ENCODE measurements around the gene MARCKSL1.
A peak's percentile ranks its signal among the peaks of the same experiment; 100 is the strongest.
"Not testable (repeated sequence)": the region's sequence is repeated elsewhere in the genome, so short reads cannot be mapped to it uniquely, and the experiment has no call there.

MARCKSL1 gene

GRCh38 chr1:32332290-32333079 lies 3.5 kb downstream of the MARCKSL1 start:
- DNase-seq: no peak

GRCh38 chr1:32331549-32331948 lies 4.5 kb downstream of the MARCKSL1 start:
- DNase-seq: no peak

- DNase-seq: no peak
These were observed 5.4 kb downstream of the MARCKSL1 start for GRCh38 chr1:32330558-32331151.

GRCh38 chr1:32329931-32330466 lies 6.0 kb downstream of the MARCKSL1 start:
- DNase-seq: no peak

GRCh38 chr1:32327204-32327603 lies 8.8 kb downstream of the MARCKSL1 start:
- no peak for DNase-seq

GRCh38 chr1:32321712-32322291 lies 14.2 kb downstream of the MARCKSL1 start:
- DNase-seq: no peak

GRCh38 chr1:32318127-32318869 lies 17.7 kb downstream of the MARCKSL1 start:
- DNase-seq: no peak

GRCh38 chr1:32316903-32317277 lies 19.1 kb downstream of the MARCKSL1 start:
- DNase-seq: no peak

GRCh38 chr1:32311709-32312393 lies 24.2 kb downstream of the MARCKSL1 start:
- no peak for DNase-seq

GRCh38 chr1:32309960-32310359 lies 26.1 kb downstream of the MARCKSL1 start:
- DNase-seq: no peak

GRCh38 chr1:32307324-32307723 lies 28.7 kb downstream of the MARCKSL1 start:
- DNase-seq: peak; percentile 35

- no peak for DNase-seq
These were observed 30.7 kb downstream of the MARCKSL1 start for GRCh38 chr1:32305310-32305709.

- peak; percentile 31 for DNase-seq
These were observed 31.9 kb downstream of the MARCKSL1 start for GRCh38 chr1:32303997-32304622.

- DNase-seq: no peak
These were observed 32.7 kb downstream of the MARCKSL1 start for GRCh38 chr1:32303358-32303757.

- no peak for DNase-seq
These were observed 36.7 kb downstream of the MARCKSL1 start for GRCh38 chr1:32299327-32299726.

- DNase-seq: not testable (repeated sequence)
These were observed 37.8 kb downstream of the MARCKSL1 start for GRCh38 chr1:32298211-32298610.

GRCh38 chr1:32291708-32292538 lies 44.1 kb downstream of the MARCKSL1 start, which contains the start of gene HDAC1:
HDAC1 (plus strand) TSS chr1:32292083; CDS start chr1:32292170, 87 bp downstream.
- DNase-seq: peak; percentile 97

GRCh38 chr1:32291145-32291707 lies 44.8 kb downstream of the MARCKSL1 start:
- DNase-seq: peak; percentile 71

GRCh38 chr1:32289256-32289655 lies 46.8 kb downstream of the MARCKSL1 start:
- no peak for DNase-seq

- DNase-seq: no peak
These were observed 49.3 kb downstream of the MARCKSL1 start for GRCh38 chr1:32286763-32287162.

- DNase-seq: no peak
These were observed 50.4 kb downstream of the MARCKSL1 start for GRCh38 chr1:32285658-32286057.

Data from fibroblast of skin of right biceps (primary cell).